ENCODE results near the gene RBM11. TPM values are rescaled to one million over a fixed set of nuclear protein-coding genes. Genes with fewer than 3 reads are reported as not detected.
A peak's percentile ranks its signal among the peaks of the same experiment; 100 is the strongest.

Gene RBM11
- total RNA-seq, 4 donors from 2014 or later: 0.75 TPM; not detected in 3

DNA sequence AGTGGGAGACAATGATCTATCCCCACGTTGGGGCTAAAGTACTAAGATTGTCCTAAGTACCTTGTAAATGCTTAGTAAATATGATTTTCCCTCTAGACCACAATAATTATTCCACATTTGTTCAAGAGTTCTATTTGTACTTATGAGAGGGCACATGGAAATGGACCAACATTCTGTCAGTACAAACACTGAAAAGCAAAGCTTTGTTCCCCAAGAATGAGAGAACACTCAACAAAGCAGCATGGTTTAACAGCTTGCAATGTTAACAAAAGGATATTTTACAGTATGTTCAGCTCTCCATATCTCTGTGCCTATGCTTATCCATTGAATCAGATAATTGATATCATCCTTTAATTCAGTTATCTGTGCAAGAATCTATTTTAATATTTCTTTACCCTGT, 35.4 kb downstream of the RBM11 start:
- no peak for TF ChIP-seq POLR2A (IDR thresholded peaks at IDR 0.05)
- TF ChIP-seq, protein P1, sequence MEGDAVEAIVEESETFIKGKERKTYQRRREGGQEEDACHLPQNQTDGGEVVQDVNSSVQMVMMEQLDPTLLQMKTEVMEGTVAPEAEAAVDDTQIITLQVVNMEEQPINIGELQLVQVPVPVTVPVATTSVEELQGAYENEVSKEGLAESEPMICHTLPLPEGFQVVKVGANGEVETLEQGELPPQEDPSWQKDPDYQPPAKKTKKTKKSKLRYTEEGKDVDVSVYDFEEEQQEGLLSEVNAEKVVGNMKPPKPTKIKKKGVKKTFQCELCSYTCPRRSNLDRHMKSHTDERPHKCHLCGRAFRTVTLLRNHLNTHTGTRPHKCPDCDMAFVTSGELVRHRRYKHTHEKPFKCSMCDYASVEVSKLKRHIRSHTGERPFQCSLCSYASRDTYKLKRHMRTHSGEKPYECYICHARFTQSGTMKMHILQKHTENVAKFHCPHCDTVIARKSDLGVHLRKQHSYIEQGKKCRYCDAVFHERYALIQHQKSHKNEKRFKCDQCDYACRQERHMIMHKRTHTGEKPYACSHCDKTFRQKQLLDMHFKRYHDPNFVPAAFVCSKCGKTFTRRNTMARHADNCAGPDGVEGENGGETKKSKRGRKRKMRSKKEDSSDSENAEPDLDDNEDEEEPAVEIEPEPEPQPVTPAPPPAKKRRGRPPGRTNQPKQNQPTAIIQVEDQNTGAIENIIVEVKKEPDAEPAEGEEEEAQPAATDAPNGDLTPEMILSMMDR (IDR thresholded peaks at IDR 0.05 in 4 of 5, conservative IDR thresholded peaks at IDR 0.05 in 1 of 5): no peak
- DNase-seq (no peak), ATAC-seq (no peak)
- no peaks in the 10 kb centered on the region for H3K9me3 ChIP-seq
- H3K36me3 ChIP-seq: no peaks in the 10 kb centered on the region
- intact Hi-C loops (cut with DNase I; ENCODE audit: low total_unique reads): loop anchor here (10.0 kb wide), 2 partner anchors 613 to 1233 kb away; no protein-coding TSS in a partner anchor
- H3K27me3 ChIP-seq: no peaks in the 10 kb centered on the region
- peaks cover 0 to 5% of the 10 kb centered on the region in 2 donors for H3K4me1 ChIP-seq
- H3K4me3 ChIP-seq: no peak overlapping the region
- in situ Hi-C loops (cut with MboI; ENCODE audit: low sequenced_read_pairs in 4 of 4): loop anchor here (10.0 kb wide), 2 partner anchors 1333 to 1343 kb away; no protein-coding TSS in a partner anchor
- H3K27ac ChIP-seq: no peak overlapping the region

GRCh38 chr21:14259747-14260146, 43.8 kb downstream of the RBM11 start:
- in situ Hi-C loops (cut with MboI; ENCODE audit: low sequenced_read_pairs in 4 of 4): loop anchor here (10.0 kb wide), 2 partner anchors 1325 to 1335 kb away; no protein-coding TSS in a partner anchor
- H3K27ac ChIP-seq: no peak overlapping the region
- H3K9me3 ChIP-seq: no peaks in the 10 kb centered on the region
- no peaks in the 10 kb centered on the region for H3K36me3 ChIP-seq
- no peak overlapping the region for H3K4me3 ChIP-seq
- TF ChIP-seq, protein P1 (IDR thresholded peaks at IDR 0.05 in 4 of 5, conservative IDR thresholded peaks at IDR 0.05 in 1 of 5): peak in 4 of 5 experiments; percentile 36 to 65 (median 46)
- no peak for TF ChIP-seq POLR2A (IDR thresholded peaks at IDR 0.05)
- intact Hi-C loops (cut with DNase I; ENCODE audit: low total_unique reads): loop anchor here (10.0 kb wide), 2 partner anchors 605 to 1225 kb away; no protein-coding TSS in a partner anchor
- ATAC-seq: peak; percentile 56 to 75
- H3K27me3 ChIP-seq: peaks cover 0 to 2% (median 0%) of the 10 kb centered on the region in 3 donors
- no peak for DNase-seq
- no peaks in the 10 kb centered on the region for H3K4me1 ChIP-seq

DNA sequence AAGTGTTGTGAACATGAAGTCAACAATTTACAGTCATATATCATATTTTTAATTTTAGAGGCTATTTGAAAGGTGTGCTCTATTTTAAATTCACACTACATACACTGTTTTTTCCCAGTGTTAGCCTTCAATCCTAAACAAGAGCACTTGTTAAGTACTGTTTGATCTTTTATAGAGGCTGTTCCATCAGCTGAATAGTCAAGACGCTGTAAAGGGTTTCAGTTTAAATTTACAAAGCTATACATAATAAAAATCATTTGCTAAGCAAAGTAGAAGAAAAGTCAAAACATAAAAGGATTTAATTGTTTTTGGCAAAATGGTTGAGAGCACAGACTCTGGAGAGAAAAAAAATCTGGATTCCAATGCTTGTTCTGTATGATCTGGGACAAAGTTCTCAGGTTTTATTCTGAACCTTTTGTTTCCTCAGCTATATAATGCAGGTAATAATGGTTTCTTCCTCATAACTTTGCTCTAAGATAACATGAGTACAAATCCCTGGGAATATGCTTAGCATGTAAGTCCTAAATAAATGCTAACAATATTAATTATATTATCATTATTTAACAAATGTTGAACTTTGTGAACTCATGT, 44.3 kb downstream of the RBM11 start:
- DNase-seq: no peak
- Histone ChIP-seq H3K4me3 (no peak overlapping the region), H3K27me3 (peaks cover 0 to 2% (median 0%) of the 10 kb centered on the region in 3 donors), H3K36me3 (no peaks in the 10 kb centered on the region), H3K4me1 (no peaks in the 10 kb centered on the region), H3K9me3 (no peaks in the 10 kb centered on the region), H3K27ac (no peak overlapping the region)
- no peak for TF ChIP-seq POLR2A (IDR thresholded peaks at IDR 0.05)
- TF ChIP-seq, protein P1 (IDR thresholded peaks at IDR 0.05 in 4 of 5, conservative IDR thresholded peaks at IDR 0.05 in 1 of 5): no peak
- in situ Hi-C loops (cut with MboI; ENCODE audit: low sequenced_read_pairs in 4 of 4) (no loop called here), intact Hi-C loops (cut with DNase I; ENCODE audit: low total_unique reads) (no loop called here)
- ATAC-seq: no peak

GRCh38 chr21:14262039-14262438, 46.1 kb downstream of the RBM11 start:
- TF ChIP-seq POLR2A (IDR thresholded peaks at IDR 0.05): no peak
- TF ChIP-seq, protein P1 (IDR thresholded peaks at IDR 0.05 in 4 of 5, conservative IDR thresholded peaks at IDR 0.05 in 1 of 5): no peak
- H3K9me3 ChIP-seq: no peaks in the 10 kb centered on the region
- peaks cover 0 to 2% (median 0%) of the 10 kb centered on the region in 3 donors for H3K27me3 ChIP-seq
- H3K4me1 ChIP-seq: no peaks in the 10 kb centered on the region
- no peak overlapping the region for H3K4me3 ChIP-seq
- no peak for DNase-seq
- no peaks in the 10 kb centered on the region for H3K36me3 ChIP-seq
- intact Hi-C loops (cut with DNase I; ENCODE audit: low total_unique reads) (no loop called here), in situ Hi-C loops (cut with MboI; ENCODE audit: low sequenced_read_pairs in 4 of 4) (no loop called here)
- no peak for ATAC-seq
- H3K27ac ChIP-seq: no peak overlapping the region
